ENCODE data around the gene OOSP4B.

DNA sequence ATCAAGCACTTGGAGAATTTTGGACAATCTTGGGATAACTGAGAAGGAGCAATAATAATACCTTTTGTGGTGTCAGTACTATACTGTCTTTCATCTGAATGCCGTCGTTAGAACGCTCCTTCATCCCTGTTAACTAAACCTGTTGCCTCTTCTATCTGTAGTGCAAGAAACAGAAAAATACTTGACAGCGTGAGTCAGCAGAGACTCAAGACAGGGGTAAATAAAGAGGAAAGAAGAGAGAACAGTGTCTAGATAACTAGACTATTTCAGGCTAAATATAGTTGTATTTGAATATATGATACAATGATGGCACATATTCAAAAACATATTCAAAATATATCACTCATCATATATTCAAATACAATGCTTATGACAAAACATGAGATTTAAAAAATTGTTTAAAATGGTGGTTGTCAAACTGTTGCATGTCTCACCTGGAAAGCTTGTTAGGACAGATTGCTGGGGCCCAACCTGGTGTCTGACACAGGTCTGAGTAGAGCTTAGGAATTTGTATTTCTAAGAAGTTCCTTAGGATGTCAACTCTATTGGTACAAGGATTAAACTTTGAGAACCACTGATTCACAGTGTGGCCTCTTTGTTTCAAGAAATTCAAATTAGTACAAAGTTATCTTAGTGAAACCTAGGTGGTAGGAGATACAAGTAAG lies 35.7 kb upstream of the OOSP4B start:
- TF ChIP-seq, protein P1, sequence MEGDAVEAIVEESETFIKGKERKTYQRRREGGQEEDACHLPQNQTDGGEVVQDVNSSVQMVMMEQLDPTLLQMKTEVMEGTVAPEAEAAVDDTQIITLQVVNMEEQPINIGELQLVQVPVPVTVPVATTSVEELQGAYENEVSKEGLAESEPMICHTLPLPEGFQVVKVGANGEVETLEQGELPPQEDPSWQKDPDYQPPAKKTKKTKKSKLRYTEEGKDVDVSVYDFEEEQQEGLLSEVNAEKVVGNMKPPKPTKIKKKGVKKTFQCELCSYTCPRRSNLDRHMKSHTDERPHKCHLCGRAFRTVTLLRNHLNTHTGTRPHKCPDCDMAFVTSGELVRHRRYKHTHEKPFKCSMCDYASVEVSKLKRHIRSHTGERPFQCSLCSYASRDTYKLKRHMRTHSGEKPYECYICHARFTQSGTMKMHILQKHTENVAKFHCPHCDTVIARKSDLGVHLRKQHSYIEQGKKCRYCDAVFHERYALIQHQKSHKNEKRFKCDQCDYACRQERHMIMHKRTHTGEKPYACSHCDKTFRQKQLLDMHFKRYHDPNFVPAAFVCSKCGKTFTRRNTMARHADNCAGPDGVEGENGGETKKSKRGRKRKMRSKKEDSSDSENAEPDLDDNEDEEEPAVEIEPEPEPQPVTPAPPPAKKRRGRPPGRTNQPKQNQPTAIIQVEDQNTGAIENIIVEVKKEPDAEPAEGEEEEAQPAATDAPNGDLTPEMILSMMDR (conservative IDR thresholded peaks at IDR 0.05; ENCODE audit: low read depth, low read length) = no peak
- TF ChIP-seq MAFK (IDR thresholded peaks at IDR 0.05; ENCODE audit: low read depth, low read length) (no peak), RAD21 (IDR thresholded peaks at IDR 0.05; ENCODE audit: low read length) (no peak), SMC3 (IDR thresholded peaks at IDR 0.05; ENCODE audit: low read depth, low read length) (no peak), CEBPB (IDR thresholded peaks at IDR 0.05; ENCODE audit: low read depth, low read length) (no peak), POLR2A (IDR thresholded peaks at IDR 0.05; ENCODE audit: low read depth, low read length) (no peak), MAZ (IDR thresholded peaks at IDR 0.05; ENCODE audit: borderline replicate concordance, low read depth, low read length) (no peak)
- TF ChIP-seq, protein P2, sequence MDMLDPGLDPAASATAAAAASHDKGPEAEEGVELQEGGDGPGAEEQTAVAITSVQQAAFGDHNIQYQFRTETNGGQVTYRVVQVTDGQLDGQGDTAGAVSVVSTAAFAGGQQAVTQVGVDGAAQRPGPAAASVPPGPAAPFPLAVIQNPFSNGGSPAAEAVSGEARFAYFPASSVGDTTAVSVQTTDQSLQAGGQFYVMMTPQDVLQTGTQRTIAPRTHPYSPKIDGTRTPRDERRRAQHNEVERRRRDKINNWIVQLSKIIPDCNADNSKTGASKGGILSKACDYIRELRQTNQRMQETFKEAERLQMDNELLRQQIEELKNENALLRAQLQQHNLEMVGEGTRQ (IDR thresholded peaks at IDR 0.05; ENCODE audit: low read depth, low read length) = no peak
